GM23338 (cell line): ENCODE results near the gene PEAR1. TPM values are rescaled to one million over a fixed set of nuclear protein-coding genes. Genes with fewer than 3 reads are reported as not detected.

Experiments
- CREB1 ChIP-seq: fragments of 250-450 bp; sonication (Bioruptor Pico); IDR thresholded peaks from 2 replicates; pipeline ENCODE4 v1.5.0; 2020; ENCODE audit warnings: low read depth, mild to moderate bottlenecking, moderate library complexity
- EZH2phosphoT487 ChIP-seq: fragments of 200-600 bp; sonication (generic); IDR thresholded peaks from one replicate; pipeline ENCODE4 v1.8.1; 2018; ENCODE audit warnings: antibody characterized with exemption; ENCODE audit not compliant: unreplicated experiment
- JUNB ChIP-seq: IDR thresholded peaks from one replicate; pipeline ENCODE4 v1.6.1; 2016; ENCODE audit warnings: antibody characterized with exemption; ENCODE audit not compliant: unreplicated experiment
- NANOG ChIP-seq: IDR thresholded peaks from 2 replicates; pipeline ENCODE4 v1.6.1; 2016; ENCODE audit warnings: antibody characterized with exemption, borderline replicate concordance
- ZNF114 ChIP-seq: fragments of 250-450 bp; sonication (Bioruptor Pico); IDR thresholded peaks from 2 replicates; pipeline ENCODE4 v1.5.0; 2020; ENCODE audit warnings: mild to moderate bottlenecking, moderate library complexity
- ZNF331 ChIP-seq: fragments of 250-450 bp; sonication (Bioruptor Pico); IDR thresholded peaks from 2 replicates; pipeline ENCODE4 v1.5.0; 2020; ENCODE audit warnings: low read depth, mild to moderate bottlenecking, moderate library complexity
- polyA plus RNA-seq: library from polyadenylated mRNA; unstranded; fragments of >200 nt; fragmentation: Nextera tagmentation; extraction: Ambion mirVana; gene quantifications from 2 replicates; pipeline ENCODE4 v1.2.1, GENCODE V29; 2016
- total RNA-seq: library from RNA; depleted of rRNA; stranded (reverse); fragments of >200 nt; shearing (Covaris generic); gene quantifications from 2 replicates; pipeline ENCODE4 v1.2.3, GENCODE V29; 2014
- TF ChIP-seq, protein P1 (sequence below): fragments of 250-450 bp; sonication (Bioruptor Pico); IDR thresholded peaks from 2 replicates; pipeline ENCODE4 v1.5.0; 2020; ENCODE audit warnings: mild to moderate bottlenecking, moderate library complexity
- TF ChIP-seq, protein P2 (sequence below): IDR thresholded peaks from one replicate; pipeline ENCODE4 v1.6.1; 2018; ENCODE audit warnings: antibody characterized with exemption; ENCODE audit not compliant: unreplicated experiment
- TF ChIP-seq, protein P3 (sequence below): IDR thresholded peaks from 2 replicates; pipeline ENCODE4 v1.6.1; 2016; ENCODE audit warnings: antibody characterized with exemption

PEAR1 gene
- total and polyA plus RNA-seq, 2 experiments from 2014 or later: 0.28 to 0.47 TPM

DNA sequence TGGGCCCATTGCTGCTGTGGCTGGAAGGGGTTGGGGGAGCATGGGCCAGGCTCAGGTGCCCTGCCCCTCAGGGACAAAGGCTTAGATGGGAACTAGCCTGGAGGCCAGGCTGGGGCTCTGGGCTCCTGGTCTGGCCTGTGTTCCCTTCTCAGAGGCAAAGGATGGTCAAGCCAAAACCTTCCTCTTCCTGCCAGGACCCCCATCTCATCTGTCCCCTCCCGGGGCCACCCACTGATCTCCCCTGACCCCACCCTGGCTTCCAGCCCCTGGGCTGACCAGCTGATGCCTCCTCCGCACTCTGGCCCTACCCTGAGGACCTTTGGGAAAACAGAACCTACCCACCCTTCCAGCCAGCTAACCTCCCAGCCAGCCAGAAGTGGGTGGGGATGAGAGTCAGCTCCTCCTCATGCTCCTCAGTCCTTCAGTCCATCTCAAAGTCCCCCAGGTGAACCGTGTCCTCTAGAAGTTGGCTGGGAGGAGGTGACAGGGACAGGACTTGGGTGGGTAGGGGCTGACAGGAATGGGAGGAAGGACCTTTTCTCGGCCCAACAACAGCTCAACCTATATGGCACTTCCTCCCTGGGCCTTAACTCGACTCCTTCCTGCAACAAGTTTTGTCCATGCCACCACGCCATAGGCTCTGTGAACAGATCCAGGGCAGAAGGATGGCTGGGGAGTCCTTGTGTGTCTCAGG lies 7.5 kb downstream of the PEAR1 start (continued):
- TF ChIP-seq, protein P1, sequence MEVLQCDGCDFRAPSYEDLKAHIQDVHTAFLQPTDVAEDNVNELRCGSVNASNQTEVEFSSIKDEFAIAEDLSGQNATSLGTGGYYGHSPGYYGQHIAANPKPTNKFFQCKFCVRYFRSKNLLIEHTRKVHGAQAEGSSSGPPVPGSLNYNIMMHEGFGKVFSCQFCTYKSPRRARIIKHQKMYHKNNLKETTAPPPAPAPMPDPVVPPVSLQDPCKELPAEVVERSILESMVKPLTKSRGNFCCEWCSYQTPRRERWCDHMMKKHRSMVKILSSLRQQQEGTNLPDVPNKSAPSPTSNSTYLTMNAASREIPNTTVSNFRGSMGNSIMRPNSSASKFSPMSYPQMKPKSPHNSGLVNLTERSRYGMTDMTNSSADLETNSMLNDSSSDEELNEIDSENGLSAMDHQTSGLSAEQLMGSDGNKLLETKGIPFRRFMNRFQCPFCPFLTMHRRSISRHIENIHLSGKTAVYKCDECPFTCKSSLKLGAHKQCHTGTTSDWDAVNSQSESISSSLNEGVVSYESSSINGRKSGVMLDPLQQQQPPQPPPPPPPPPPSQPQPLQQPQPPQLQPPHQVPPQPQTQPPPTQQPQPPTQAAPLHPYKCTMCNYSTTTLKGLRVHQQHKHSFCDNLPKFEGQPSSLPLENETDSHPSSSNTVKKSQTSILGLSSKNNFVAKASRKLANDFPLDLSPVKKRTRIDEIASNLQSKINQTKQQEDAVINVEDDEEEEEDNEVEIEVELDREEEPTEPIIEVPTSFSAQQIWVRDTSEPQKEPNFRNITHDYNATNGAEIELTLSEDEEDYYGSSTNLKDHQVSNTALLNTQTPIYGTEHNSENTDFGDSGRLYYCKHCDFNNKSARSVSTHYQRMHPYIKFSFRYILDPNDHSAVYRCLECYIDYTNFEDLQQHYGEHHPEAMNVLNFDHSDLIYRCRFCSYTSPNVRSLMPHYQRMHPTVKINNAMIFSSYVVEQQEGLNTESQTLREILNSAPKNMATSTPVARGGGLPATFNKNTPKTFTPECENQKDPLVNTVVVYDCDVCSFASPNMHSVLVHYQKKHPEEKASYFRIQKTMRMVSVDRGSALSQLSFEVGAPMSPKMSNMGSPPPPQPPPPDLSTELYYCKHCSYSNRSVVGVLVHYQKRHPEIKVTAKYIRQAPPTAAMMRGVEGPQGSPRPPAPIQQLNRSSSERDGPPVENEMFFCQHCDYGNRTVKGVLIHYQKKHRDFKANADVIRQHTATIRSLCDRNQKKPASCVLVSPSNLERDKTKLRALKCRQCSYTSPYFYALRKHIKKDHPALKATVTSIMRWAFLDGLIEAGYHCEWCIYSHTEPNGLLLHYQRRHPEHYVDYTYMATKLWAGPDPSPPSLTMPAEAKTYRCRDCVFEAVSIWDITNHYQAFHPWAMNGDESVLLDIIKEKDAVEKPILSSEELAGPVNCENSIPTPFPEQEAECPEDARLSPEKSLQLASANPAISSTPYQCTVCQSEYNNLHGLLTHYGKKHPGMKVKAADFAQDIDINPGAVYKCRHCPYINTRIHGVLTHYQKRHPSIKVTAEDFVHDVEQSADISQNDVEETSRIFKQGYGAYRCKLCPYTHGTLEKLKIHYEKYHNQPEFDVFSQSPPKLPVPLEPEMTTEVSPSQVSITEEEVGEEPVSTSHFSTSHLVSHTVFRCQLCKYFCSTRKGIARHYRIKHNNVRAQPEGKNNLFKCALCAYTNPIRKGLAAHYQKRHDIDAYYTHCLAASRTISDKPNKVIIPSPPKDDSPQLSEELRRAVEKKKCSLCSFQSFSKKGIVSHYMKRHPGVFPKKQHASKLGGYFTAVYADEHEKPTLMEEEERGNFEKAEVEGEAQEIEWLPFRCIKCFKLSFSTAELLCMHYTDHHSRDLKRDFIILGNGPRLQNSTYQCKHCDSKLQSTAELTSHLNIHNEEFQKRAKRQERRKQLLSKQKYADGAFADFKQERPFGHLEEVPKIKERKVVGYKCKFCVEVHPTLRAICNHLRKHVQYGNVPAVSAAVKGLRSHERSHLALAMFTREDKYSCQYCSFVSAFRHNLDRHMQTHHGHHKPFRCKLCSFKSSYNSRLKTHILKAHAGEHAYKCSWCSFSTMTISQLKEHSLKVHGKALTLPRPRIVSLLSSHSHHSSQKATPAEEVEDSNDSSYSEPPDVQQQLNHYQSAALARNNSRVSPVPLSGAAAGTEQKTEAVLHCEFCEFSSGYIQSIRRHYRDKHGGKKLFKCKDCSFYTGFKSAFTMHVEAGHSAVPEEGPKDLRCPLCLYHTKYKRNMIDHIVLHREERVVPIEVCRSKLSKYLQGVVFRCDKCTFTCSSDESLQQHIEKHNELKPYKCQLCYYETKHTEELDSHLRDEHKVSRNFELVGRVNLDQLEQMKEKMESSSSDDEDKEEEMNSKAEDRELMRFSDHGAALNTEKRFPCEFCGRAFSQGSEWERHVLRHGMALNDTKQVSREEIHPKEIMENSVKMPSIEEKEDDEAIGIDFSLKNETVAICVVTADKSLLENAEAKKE: no peak
- TF ChIP-seq, protein P2, sequence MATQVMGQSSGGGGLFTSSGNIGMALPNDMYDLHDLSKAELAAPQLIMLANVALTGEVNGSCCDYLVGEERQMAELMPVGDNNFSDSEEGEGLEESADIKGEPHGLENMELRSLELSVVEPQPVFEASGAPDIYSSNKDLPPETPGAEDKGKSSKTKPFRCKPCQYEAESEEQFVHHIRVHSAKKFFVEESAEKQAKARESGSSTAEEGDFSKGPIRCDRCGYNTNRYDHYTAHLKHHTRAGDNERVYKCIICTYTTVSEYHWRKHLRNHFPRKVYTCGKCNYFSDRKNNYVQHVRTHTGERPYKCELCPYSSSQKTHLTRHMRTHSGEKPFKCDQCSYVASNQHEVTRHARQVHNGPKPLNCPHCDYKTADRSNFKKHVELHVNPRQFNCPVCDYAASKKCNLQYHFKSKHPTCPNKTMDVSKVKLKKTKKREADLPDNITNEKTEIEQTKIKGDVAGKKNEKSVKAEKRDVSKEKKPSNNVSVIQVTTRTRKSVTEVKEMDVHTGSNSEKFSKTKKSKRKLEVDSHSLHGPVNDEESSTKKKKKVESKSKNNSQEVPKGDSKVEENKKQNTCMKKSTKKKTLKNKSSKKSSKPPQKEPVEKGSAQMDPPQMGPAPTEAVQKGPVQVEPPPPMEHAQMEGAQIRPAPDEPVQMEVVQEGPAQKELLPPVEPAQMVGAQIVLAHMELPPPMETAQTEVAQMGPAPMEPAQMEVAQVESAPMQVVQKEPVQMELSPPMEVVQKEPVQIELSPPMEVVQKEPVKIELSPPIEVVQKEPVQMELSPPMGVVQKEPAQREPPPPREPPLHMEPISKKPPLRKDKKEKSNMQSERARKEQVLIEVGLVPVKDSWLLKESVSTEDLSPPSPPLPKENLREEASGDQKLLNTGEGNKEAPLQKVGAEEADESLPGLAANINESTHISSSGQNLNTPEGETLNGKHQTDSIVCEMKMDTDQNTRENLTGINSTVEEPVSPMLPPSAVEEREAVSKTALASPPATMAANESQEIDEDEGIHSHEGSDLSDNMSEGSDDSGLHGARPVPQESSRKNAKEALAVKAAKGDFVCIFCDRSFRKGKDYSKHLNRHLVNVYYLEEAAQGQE: no peak
- TF ChIP-seq NANOG (no peak), ZNF331 (CRISPR knock-in tag) (no peak), CREB1 (CRISPR knock-in tag) (no peak), EZH2phosphoT487 (no peak), ZNF114 (CRISPR knock-in tag) (no peak), JUNB (no peak)
- TF ChIP-seq, protein P3, sequence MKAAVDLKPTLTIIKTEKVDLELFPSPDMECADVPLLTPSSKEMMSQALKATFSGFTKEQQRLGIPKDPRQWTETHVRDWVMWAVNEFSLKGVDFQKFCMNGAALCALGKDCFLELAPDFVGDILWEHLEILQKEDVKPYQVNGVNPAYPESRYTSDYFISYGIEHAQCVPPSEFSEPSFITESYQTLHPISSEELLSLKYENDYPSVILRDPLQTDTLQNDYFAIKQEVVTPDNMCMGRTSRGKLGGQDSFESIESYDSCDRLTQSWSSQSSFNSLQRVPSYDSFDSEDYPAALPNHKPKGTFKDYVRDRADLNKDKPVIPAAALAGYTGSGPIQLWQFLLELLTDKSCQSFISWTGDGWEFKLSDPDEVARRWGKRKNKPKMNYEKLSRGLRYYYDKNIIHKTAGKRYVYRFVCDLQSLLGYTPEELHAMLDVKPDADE: no peak
